ENCODE results near the gene CDH13. TPM values are rescaled to one million over a fixed set of nuclear protein-coding genes. Genes with fewer than 3 reads are reported as not detected.

The CDH13 gene
- total RNA-seq, 2 experiments from 2014 or later, result not detected

- H3K27ac Mint-ChIP-seq, result no peak overlapping the region
- H3K27me3 Mint-ChIP-seq, result no peaks in the 10 kb centered on the region
- no peak overlapping the region for H3K4me3 Mint-ChIP-seq
- H3K4me1 Mint-ChIP-seq (ENCODE audit: low read depth), result no peaks in the 10 kb centered on the region
- H3K36me3 Mint-ChIP-seq, result no peaks in the 10 kb centered on the region
- intact Hi-C loops (cut with micrococcal nuclease), result no loop called here
- peaks cover 6% of the 10 kb centered on the region for H3K9me3 Mint-ChIP-seq
- no peak for DNase-seq
- POLR2A ChIA-PET, result no interaction called here
- CTCF ChIA-PET, result no interaction called here
These were observed 954.3 kb downstream of the CDH13 start for GRCh38 chr16:83581082-83581481.

DNA sequence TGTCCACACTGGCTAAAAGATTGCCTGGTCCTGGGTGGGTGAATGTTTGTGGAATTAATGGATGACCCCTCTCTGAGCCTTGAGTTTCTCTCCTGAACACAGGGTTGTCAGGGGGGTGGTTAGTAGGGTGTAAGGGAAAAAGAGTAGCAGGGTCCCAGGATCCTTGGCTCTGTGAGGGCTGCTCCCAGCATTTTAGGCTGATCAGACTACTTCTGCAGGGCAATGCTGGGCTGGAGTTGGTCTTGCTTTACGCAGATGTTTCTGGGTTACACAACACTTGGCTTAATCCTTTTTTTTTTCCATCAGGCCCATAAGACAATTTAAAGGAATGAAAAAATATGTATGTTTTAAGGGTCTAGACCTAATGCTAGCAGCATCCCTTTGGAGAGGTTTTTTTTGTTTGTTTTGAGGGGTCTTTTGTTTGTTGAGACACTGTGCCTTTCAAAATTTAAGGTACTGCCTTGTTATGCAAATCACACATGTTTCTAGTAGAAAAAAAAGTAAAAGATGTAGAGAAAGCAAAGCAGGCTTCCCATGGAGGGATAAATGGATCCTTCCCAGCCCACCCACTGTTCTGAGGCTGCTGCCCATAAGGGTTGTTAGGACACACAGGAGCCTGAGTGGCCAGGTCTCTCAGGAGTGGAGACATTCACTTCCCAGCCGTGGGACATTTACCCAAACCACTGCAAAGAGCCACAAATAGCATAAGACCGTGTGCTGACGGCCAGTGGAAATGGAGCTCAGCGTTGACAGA is 955.4 kb downstream of the CDH13 start:
- no peaks in the 10 kb centered on the region for H3K27me3 Mint-ChIP-seq
- no peak overlapping the region for H3K4me3 Mint-ChIP-seq
- intact Hi-C loops (cut with micrococcal nuclease), result no loop called here
- no peaks in the 10 kb centered on the region for H3K4me1 Mint-ChIP-seq (ENCODE audit: low read depth)
- DNase-seq, result no peak
- H3K36me3 Mint-ChIP-seq, result no peaks in the 10 kb centered on the region
- H3K27ac Mint-ChIP-seq, result no peak overlapping the region
- no peaks in the 10 kb centered on the region for H3K9me3 Mint-ChIP-seq
- ChIA-PET CTCF (no interaction called here), POLR2A (no interaction called here)

GRCh38 chr16:83586036-83586435 is 959.3 kb downstream of the CDH13 start:
- no peaks in the 10 kb centered on the region for H3K4me1 Mint-ChIP-seq (ENCODE audit: low read depth)
- CTCF ChIA-PET, result no interaction called here
- H3K9me3 Mint-ChIP-seq, result no peaks in the 10 kb centered on the region
- H3K4me3 Mint-ChIP-seq, result no peak overlapping the region
- DNase-seq, result no peak
- no peaks in the 10 kb centered on the region for H3K27me3 Mint-ChIP-seq
- intact Hi-C loops (cut with micrococcal nuclease), result no loop called here
- no peak overlapping the region for H3K27ac Mint-ChIP-seq
- POLR2A ChIA-PET, result no interaction called here
- no peaks in the 10 kb centered on the region for H3K36me3 Mint-ChIP-seq

DNA sequence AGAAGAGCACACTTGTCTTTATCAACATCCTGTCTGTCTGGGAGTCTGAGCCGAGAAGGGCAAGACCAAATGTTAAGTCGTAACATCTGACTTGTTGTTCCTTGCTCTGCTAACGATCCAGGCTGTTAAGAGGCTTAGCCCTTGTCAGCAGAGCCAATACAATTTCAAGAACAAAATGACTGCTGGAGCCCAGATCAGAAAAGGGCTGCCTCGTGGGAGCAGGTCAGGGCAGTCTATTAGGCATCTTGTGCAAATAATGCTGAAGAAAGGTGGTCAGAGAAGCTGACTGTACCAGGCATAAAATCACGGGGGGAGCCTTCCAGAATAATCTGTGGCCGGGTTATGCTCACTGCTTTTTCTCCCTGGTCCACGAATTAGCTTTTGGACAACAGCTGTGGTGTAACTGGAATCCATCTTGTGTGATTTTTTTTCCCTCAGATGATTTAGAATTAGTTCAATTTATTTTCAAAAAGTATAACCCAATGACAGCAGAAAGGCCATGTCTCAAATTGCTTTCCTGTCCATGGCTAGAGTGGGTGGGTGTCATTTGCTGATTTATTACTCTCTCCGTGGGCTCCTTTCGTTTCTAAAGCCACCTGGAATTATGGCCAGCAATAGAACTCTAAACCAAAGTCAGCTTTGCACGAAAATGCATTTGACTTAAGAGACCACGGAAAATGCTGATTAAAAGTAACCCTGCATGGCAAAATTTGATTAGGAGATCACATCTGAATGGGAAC is 959.9 kb downstream of the CDH13 start:
- no peaks in the 10 kb centered on the region for H3K36me3 Mint-ChIP-seq
- DNase-seq, result no peak
- CTCF ChIA-PET, result no interaction called here
- H3K4me3 Mint-ChIP-seq, result no peak overlapping the region
- POLR2A ChIA-PET, result no interaction called here
- H3K4me1 Mint-ChIP-seq (ENCODE audit: low read depth), result no peaks in the 10 kb centered on the region
- H3K9me3 Mint-ChIP-seq, result no peaks in the 10 kb centered on the region
- no peaks in the 10 kb centered on the region for H3K27me3 Mint-ChIP-seq
- intact Hi-C loops (cut with micrococcal nuclease), result no loop called here
- no peak overlapping the region for H3K27ac Mint-ChIP-seq

DNA sequence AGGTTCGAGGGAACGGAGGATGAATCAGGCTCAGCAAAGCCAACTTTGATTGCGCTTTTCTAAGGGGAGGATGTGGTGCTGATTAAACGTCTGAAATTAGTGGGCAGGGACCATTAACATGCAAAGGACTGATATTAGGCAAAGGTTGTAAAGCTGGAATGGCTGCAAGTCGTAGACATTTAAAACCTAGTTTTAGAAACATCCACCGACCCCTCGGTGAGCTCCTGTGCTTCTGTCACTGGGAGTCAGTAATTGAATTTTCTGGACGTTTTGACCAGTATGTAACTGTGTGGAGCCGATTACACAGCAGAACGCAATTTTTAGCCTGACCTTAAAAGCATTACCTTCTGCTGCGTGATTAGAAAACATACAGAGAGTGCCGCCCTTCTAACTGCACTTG is 960.4 kb downstream of the CDH13 start:
- POLR2A ChIA-PET, result no interaction called here
- Mint-ChIP-seq H3K36me3 (no peaks in the 10 kb centered on the region), H3K9me3 (no peaks in the 10 kb centered on the region), H3K4me1 (ENCODE audit: low read depth) (no peaks in the 10 kb centered on the region), H3K4me3 (no peak overlapping the region), H3K27me3 (no peaks in the 10 kb centered on the region), H3K27ac (no peak overlapping the region)
- intact Hi-C loops (cut with micrococcal nuclease), result no loop called here
- CTCF ChIA-PET, result no interaction called here
- DNase-seq, result no peak

GRCh38 chr16:83588070-83588469 is 961.3 kb downstream of the CDH13 start:
- no peaks in the 10 kb centered on the region for H3K36me3 Mint-ChIP-seq
- CTCF ChIA-PET, result no interaction called here
- H3K4me1 Mint-ChIP-seq (ENCODE audit: low read depth), result no peaks in the 10 kb centered on the region
- H3K27me3 Mint-ChIP-seq, result no peaks in the 10 kb centered on the region
- no peak overlapping the region for H3K4me3 Mint-ChIP-seq
- no peak for DNase-seq
- intact Hi-C loops (cut with micrococcal nuclease), result no loop called here
- no peak overlapping the region for H3K27ac Mint-ChIP-seq
- H3K9me3 Mint-ChIP-seq, result no peaks in the 10 kb centered on the region
- POLR2A ChIA-PET, result no interaction called here

- intact Hi-C loops (cut with micrococcal nuclease), result no loop called here
- H3K9me3 Mint-ChIP-seq, result no peaks in the 10 kb centered on the region
- H3K4me1 Mint-ChIP-seq (ENCODE audit: low read depth), result no peaks in the 10 kb centered on the region
These were observed 962.8 kb downstream of the CDH13 start for GRCh38 chr16:83589576-83589975.

GRCh38 chr16:83592778-83593177 is 966.0 kb downstream of the CDH13 start:
- CTCF ChIA-PET, result no interaction called here

More at GRCh38 chr16:83589576-83589975, 962.8 kb downstream of the CDH13 start:
- no peak for DNase-seq
- POLR2A ChIA-PET, result interaction anchor here (0.6 kb wide), 1 partner anchor 76 kb away, joined by 3 read pairs; no protein-coding TSS in a partner anchor
- CTCF ChIA-PET, result no interaction called here
- peaks cover 2% of the 10 kb centered on the region for H3K27me3 Mint-ChIP-seq
- H3K27ac Mint-ChIP-seq, result no peak overlapping the region
- H3K36me3 Mint-ChIP-seq, result no peaks in the 10 kb centered on the region
- H3K4me3 Mint-ChIP-seq, result no peak overlapping the region

DNA sequence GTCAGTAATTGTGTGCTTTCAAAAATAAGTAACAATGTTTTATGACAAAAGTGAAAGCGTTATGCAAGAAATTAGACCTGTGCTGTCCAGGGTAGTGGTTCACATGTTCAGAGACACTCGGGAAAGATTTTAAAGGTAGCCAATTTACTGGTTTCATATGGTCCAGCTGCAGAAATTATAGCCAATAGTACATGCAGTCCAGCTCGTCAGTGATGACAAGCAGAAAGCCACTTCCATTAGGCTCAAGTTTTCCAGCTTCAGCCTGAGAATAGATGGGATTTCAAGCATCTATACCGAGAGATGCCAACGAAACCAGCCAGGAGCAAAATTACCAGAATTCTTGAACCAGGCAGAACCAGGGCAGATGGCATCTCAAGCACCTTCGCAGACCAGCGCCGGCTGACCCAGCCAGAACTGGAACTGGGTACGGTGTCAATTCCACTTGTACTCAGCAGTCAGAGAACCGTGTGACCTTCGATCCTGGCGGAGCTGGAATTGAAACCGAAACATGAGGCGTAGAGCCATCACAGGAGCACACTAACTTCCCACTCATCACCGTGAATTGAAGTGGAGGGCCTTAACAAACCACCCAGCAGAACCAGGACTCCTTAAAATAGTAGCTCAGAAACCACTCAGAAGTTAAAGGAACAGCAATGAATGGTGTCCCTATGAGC is 973.2 kb downstream of the CDH13 start:
- DNase-seq, result no peak
- Mint-ChIP-seq H3K4me1 (ENCODE audit: low read depth) (no peaks in the 10 kb centered on the region), H3K36me3 (no peaks in the 10 kb centered on the region), H3K4me3 (no peak overlapping the region), H3K27me3 (peaks cover 2% of the 10 kb centered on the region), H3K27ac (no peak overlapping the region), H3K9me3 (no peaks in the 10 kb centered on the region)
- POLR2A ChIA-PET, result no interaction called here
- CTCF ChIA-PET, result no interaction called here
- intact Hi-C loops (cut with micrococcal nuclease), result no loop called here

More at GRCh38 chr16:83592778-83593177, 966.0 kb downstream of the CDH13 start:
- Mint-ChIP-seq H3K27ac (no peak overlapping the region), H3K9me3 (no peaks in the 10 kb centered on the region), H3K4me1 (ENCODE audit: low read depth) (no peaks in the 10 kb centered on the region), H3K36me3 (no peaks in the 10 kb centered on the region), H3K4me3 (no peak overlapping the region), H3K27me3 (peaks cover 2% of the 10 kb centered on the region)
- POLR2A ChIA-PET, result no interaction called here
- no peak for DNase-seq
- intact Hi-C loops (cut with micrococcal nuclease), result no loop called here

GRCh38 chr16:83602761-83603722 is 976.3 kb downstream of the CDH13 start:
- Mint-ChIP-seq H3K36me3 (no peaks in the 10 kb centered on the region), H3K4me3 (no peak overlapping the region), H3K9me3 (no peaks in the 10 kb centered on the region), H3K27ac (no peak overlapping the region), H3K4me1 (ENCODE audit: low read depth) (no peaks in the 10 kb centered on the region), H3K27me3 (peaks cover 2% of the 10 kb centered on the region)
- DNase-seq, result no peak
- ChIA-PET POLR2A (no interaction called here), CTCF (no interaction called here)
- intact Hi-C loops (cut with micrococcal nuclease), result no loop called here

DNA sequence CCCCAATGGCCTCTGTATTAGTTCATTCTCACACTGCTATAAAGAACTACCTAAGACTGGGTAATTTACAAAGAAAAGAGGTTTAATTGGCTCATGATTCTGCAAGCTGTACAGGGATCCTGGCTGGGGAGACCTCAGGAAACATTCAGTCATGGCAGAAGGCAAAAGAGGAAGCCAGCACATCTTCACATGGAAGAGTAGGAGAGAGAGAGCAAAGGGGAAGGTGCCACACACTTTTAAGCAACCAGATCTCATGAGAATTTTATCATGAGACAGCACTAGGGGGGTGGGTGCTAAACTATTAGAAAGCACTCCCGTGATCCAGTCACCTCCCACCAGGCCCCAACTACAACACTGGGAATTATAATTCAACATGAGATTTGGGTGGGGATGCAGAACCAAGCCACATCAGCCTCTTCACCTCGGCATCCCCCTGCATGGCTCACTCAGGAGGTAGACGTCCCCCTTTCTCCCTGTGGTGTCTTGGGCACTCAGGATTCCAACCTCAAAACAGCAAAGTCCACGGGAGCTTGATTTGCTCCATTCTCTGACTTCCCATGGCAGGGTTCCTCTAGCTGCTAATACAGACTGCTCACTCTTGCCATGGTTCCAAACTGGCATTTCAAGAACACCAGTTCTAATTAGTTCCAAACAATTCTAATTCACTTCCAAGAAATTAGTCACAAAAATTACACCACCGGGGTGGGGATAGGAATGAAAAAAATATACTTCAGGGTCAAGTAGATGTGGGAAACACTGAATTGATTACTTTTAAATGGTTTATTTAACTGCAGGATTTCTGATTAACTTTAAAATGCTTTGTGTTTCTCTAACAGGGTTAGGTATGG is 977.2 kb downstream of the CDH13 start:
- no peaks in the 10 kb centered on the region for H3K4me1 Mint-ChIP-seq (ENCODE audit: low read depth)
- H3K27ac Mint-ChIP-seq, result no peak overlapping the region
- no peaks in the 10 kb centered on the region for H3K27me3 Mint-ChIP-seq

More for the DNA sequence above, 977.2 kb downstream of the CDH13 start:
- DNase-seq, result no peak
- CTCF ChIA-PET, result no interaction called here
- Mint-ChIP-seq H3K4me3 (no peak overlapping the region), H3K36me3 (no peaks in the 10 kb centered on the region), H3K9me3 (no peaks in the 10 kb centered on the region)
- intact Hi-C loops (cut with micrococcal nuclease), result no loop called here
- POLR2A ChIA-PET, result no interaction called here
